GM12878 (cell line): Measurements from ENCODE around the gene F7. TPM values are rescaled to one million over a fixed set of nuclear protein-coding genes. Genes with fewer than 3 reads are reported as not detected.

Experiments used
- ATAC-seq: fragments of 200-7000 bp; cut with Tn5 transposase; 3 replicates; pipeline ENCODE4 v1.9.1; 2020; ENCODE audit warnings: mild to moderate bottlenecking, moderate library complexity
- BruUV-seq: library from RNA; stranded (reverse); fragments of 400-500 nt; replicated peaks from 2 replicates; lab custom pipeline; 2021; lab: Mats Ljungman, UMichigan
- CTCF ChIA-PET: fragments of 300-600 bp; sonication (Branson Sonifier 250); formaldehyde crosslinking; extraction: SDS; loops from one replicate; lab custom pipeline; 2021; ENCODE audit warnings: inconsistent platforms; lab: Yijun Ruan, JAX
- POLR2A ChIA-PET: fragments of 350-600 bp; formaldehyde crosslinking; extraction: SDS; loops from one replicate; lab custom pipeline; 2021; ENCODE audit warnings: inconsistent platforms; lab: Charles Lee
- RAD21 ChIA-PET: fragments of 300-600 bp; sonication (Branson Sonifier 250); formaldehyde crosslinking; loops from one replicate; lab custom pipeline; 2023; ENCODE audit warnings: antibody characterized with exemption; ENCODE audit not compliant: unreplicated experiment; lab: Charles Lee
- SMC1A ChIA-PET: fragments of 300-600 bp; sonication (Branson Sonifier 250); formaldehyde crosslinking; loops from one replicate; lab custom pipeline; 2023; ENCODE audit not compliant: unreplicated experiment, uncharacterized antibody; lab: Charles Lee
- DNase-seq: peaks from one replicate; pipeline ENCODE4 v3.0.0-alpha.2; 2011; ENCODE audit warnings: low read depth, low spot score
- FAIRE-seq: peaks from 3 replicates; lab custom pipeline; 2011; peaks lifted over from hg19 to GRCh38; lab: Jason Lieb, UNC
- H2AFZ ChIP-seq: 2 replicates; pipeline ENCODE4 v1.6.0; 2011; ENCODE audit warnings: low read depth, low read length, control low read depth; ENCODE audit not compliant: control insufficient read depth
- H3K27ac ChIP-seq: 2 replicates; pipeline ENCODE4 v1.5.1; 2011; ENCODE audit warnings: control low read depth; ENCODE audit not compliant: control insufficient read depth, insufficient read depth
- H3K27me3 ChIP-seq, 2 experiments: replicated peaks in 1 of 2; 2 replicates each; pipeline versions ENCODE4 v1.6.0 to v1.6.1; 2011; ENCODE audit warnings: low read length in 1 of 2; ENCODE audit not compliant: control insufficient read depth in 2 of 2, insufficient read depth in 2 of 2
- H3K36me3 ChIP-seq, 2 experiments: 2 replicates each; pipeline ENCODE4 v1.5.1; 2011; ENCODE audit warnings: low read length in 1 of 2; ENCODE audit not compliant: control insufficient read depth in 2 of 2, insufficient read depth in 2 of 2
- H3K4me1 ChIP-seq: 2 replicates; pipeline ENCODE4 v1.6.1; 2011; ENCODE audit warnings: mild to moderate bottlenecking, low read length, moderate library complexity, mixed read lengths; ENCODE audit not compliant: control insufficient read depth, insufficient read depth
- H3K4me2 ChIP-seq: 2 replicates; pipeline ENCODE4 v1.6.0; 2011; ENCODE audit warnings: control low read depth; ENCODE audit not compliant: control insufficient read depth, insufficient read depth
- H3K4me3 ChIP-seq: fragments of 200-600 bp; sonication (generic); 2 replicates; pipeline ENCODE4 v1.5.1; 2016
- H3K79me2 ChIP-seq: 2 replicates; pipeline ENCODE4 v1.6.0; 2011; ENCODE audit warnings: low read length; ENCODE audit not compliant: control insufficient read depth, insufficient read depth
- H3K9ac ChIP-seq: 2 replicates; pipeline ENCODE4 v1.8.0; 2011; ENCODE audit warnings: low read length, control low read depth, mixed read lengths; ENCODE audit not compliant: control insufficient read depth, insufficient read depth
- H3K9me3 ChIP-seq: replicated peaks from 3 replicates; pipeline ENCODE4 v1.5.1; 2011; ENCODE audit warnings: mild to moderate bottlenecking, low read length; ENCODE audit not compliant: control insufficient read depth, insufficient read depth
- H4K20me1 ChIP-seq: 2 replicates; pipeline ENCODE4 v1.6.0; 2011; ENCODE audit not compliant: control insufficient read depth, insufficient read depth
- BCL11A ChIP-seq: IDR thresholded peaks from 2 replicates; pipeline ENCODE4 v1.6.1; 2011; ENCODE audit warnings: low read depth, low read length
- BHLHE40 ChIP-seq, 2 experiments: fragments of 450-650 bp in 1 of 2; IDR thresholded peaks; 2 replicates each; pipeline ENCODE4 v1.6.1; 2011 to 2017; ENCODE audit warnings: low read depth in 2 of 2, borderline replicate concordance in 1 of 2, improper control_type of control experiment in 1 of 2, low read length in 1 of 2, mild to moderate bottlenecking in 1 of 2
- CBFB ChIP-seq: IDR thresholded peaks from 2 replicates; pipeline ENCODE4 v1.6.1; 2016; ENCODE audit warnings: antibody characterized with exemption, low read depth
- KDM1A ChIP-seq: fragments of 200-600 bp; sonication (generic); IDR thresholded peaks from 2 replicates; pipeline ENCODE4 v1.6.1; 2016; ENCODE audit warnings: borderline replicate concordance
- MYC ChIP-seq: IDR thresholded peaks from 2 replicates; pipeline ENCODE4 v1.6.1; 2011; ENCODE audit warnings: mild to moderate bottlenecking, low read length, moderate library complexity, inconsistent platforms; ENCODE audit not compliant: insufficient read depth, insufficient replicate concordance, insufficient read length, severe bottlenecking
- PML ChIP-seq: IDR thresholded peaks from 2 replicates; pipeline ENCODE4 v1.6.1; 2012; ENCODE audit warnings: low read length, inconsistent platforms
- POLR2A ChIP-seq: IDR thresholded peaks from 2 replicates; pipeline ENCODE4 v1.6.1; 2011; ENCODE audit warnings: low read depth, mild to moderate bottlenecking, low read length
- POLR2AphosphoS2 ChIP-seq: IDR thresholded peaks from 2 replicates; pipeline ENCODE4 v1.6.1; 2011; ENCODE audit warnings: low read depth, mild to moderate bottlenecking, low read length, improper control_type of control experiment, moderate library complexity
- RAD51 ChIP-seq: fragments of 450-650 bp; IDR thresholded peaks from 2 replicates; pipeline ENCODE4 v1.6.1; 2016; ENCODE audit warnings: moderate library complexity, mild to moderate bottlenecking, inconsistent platforms
- SREBF2 ChIP-seq: IDR thresholded peaks from 2 replicates; pipeline ENCODE4 v1.6.1; 2012; ENCODE audit warnings: mild to moderate bottlenecking, low read length
- YY1 ChIP-seq: IDR thresholded peaks from 2 replicates; pipeline ENCODE4 v1.6.1; 2011; ENCODE audit warnings: low read depth, mild to moderate bottlenecking, low read length
- ZBED1 ChIP-seq: IDR thresholded peaks from 2 replicates; pipeline ENCODE4 v1.6.1; 2016; ENCODE audit warnings: borderline replicate concordance
- WGBS: methylation state at CpG from one replicate; pipeline ENCODE4 v1.1.6; 2016; ENCODE audit warnings: low lambda C conversion rate; ENCODE audit not compliant: insufficient replicate concordance, insufficient coverage; ENCODE audit errors: missing lambda C conversion rate; 5-methylcytosine and 5-hydroxymethylcytosine counted together
- in situ Hi-C: fragments of 300-500 bp; cut with MboI; formaldehyde crosslinking; loops from 9 replicates; pipeline ENCODE4 v1.14.3; 2018; ENCODE audit warnings: mixed read lengths
- intact Hi-C: fragments of 100-400 bp; cut with micrococcal nuclease; formaldehyde crosslinking; loops from one replicate; pipeline ENCODE4 v1.14.2; 2022; ENCODE audit not compliant: unreplicated experiment
- polyA plus RNA-seq, 11 experiments: library from polyadenylated mRNA; depleted of rRNA in 4 of 11; unstranded in 6 of 11; stranded (reverse) in 5 of 11; fragments of >200 nt; fragmentation: Nextera tagmentation in 4 of 11; fragmentation: Illumina TruSeq in 1 of 11; extraction: Ambion mirVana in 4 of 11; extraction: Trizol in 1 of 11; gene quantifications; 1 replicate in 1 of 11; 2 replicates in 10 of 11; pipeline versions ENCODE4 v1.2.1 to v1.2.3, GENCODE V29; 2011 to 2016; ENCODE audit warnings: inconsistent platforms in 2 of 11, missing spikeins in 2 of 11, low read depth in 1 of 11
- total RNA-seq, 4 experiments: library from RNA; depleted of rRNA in 3 of 4; stranded (reverse); fragments of >200 nt in 3 of 4; fragmentation: Illumina TruSeq in 1 of 4; extraction: Trizol in 1 of 4; gene quantifications; 2 replicates each; pipeline versions ENCODE4 v1.2.1 to v1.2.3, GENCODE V29; 2013 to 2021
- TF ChIP-seq, protein P1 (sequence below): fragments of 450-650 bp; IDR thresholded peaks from 2 replicates; pipeline ENCODE4 v1.6.1; 2017; ENCODE audit warnings: low read depth, mild to moderate bottlenecking, moderate library complexity
- TF ChIP-seq, protein P2 (sequence below): IDR thresholded peaks from 2 replicates; pipeline ENCODE4 v1.6.1; 2011; ENCODE audit warnings: low read depth, mild to moderate bottlenecking, low read length, moderate library complexity, borderline replicate concordance; ENCODE audit errors: extremely low read depth
- TF ChIP-seq, protein P3 (sequence below): fragments of 450-650 bp; IDR thresholded peaks from 2 replicates; pipeline ENCODE4 v1.6.1; 2017; ENCODE audit warnings: mild to moderate bottlenecking, moderate library complexity
- TF ChIP-seq, protein P4 (sequence below): IDR thresholded peaks from 2 replicates; pipeline ENCODE4 v1.6.1; 2011; ENCODE audit warnings: borderline replicate concordance, low read depth, mild to moderate bottlenecking, moderate library complexity, mixed read lengths, low read length; ENCODE audit not compliant: insufficient read depth; ENCODE audit errors: extremely low read length

Gene F7
- total and polyA plus RNA-seq, 10 of the 15 experiments (the other 5 are each of a cell fraction or from before 2014, with no cell fraction given) = not detected

DNA sequence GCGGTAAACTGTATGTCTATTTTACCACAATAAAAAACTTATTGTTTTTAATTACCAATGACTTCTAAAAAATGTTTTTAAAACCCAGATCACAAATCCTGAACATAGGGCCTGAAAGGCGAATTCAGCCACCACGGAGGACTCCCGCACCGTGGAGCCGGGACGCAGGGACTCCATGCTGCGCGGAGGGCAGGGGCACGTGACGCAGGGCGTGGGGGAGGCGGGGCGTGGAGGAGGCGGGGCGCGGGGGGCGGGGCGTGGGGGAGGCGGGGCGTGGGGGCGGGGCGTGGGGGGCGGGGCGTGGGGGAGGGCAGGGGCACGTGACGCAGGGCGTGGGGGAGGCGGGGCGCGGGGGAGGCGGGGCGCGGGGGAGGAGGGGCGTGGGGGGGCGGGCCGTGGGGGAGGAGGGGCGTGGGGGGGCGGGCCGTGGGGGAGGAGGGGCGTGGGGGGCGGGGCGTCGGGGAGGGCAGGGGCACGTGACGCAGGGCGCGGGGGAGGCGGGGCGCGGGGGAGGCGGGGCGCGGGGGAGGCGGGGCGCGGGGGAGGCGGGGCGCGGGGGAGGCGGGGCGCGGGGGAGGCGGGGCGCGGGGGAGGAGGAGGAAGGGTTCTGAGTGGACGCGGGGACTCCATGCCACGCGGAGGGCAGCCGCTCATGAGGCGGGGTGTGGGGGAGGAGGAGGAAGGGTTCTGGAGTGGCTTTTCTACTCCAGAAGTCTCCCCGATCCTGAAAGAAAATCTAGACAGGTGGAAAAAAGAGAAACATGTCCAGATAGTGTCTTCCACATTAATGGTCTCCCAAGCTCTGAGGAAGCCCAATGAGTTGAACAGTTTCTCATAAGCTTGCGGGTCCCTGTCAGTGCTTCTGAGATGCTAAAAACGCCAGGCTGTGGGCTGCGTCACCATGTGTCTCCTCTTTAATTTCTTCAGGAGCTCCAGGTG, 48.5 kb downstream of the F7 start:
- CTCF ChIA-PET = no interaction called here
- peak overlapping the region; percentile 46 for H3K4me3 ChIP-seq
- DNase-seq = peak; percentile 3
- intact Hi-C loops = loop anchor here (5.0 kb wide), 1 partner anchor 53 kb away; the partner anchor contains the start of genes CUL4A and PCID2
- no TSS peak for BruUV-seq
- no peak for FAIRE-seq
- RAD21 ChIA-PET = no interaction called here
- peak overlapping the region; percentile 48; the same call in 1 of the 2 replicates for H3K9ac ChIP-seq
- SMC1A ChIA-PET = no interaction called here
- in situ Hi-C loops = no loop called here
- ATAC-seq = peak; percentile 88
- H3K4me2 ChIP-seq = peak overlapping the region; percentile 78
- POLR2A ChIA-PET = no interaction called here
- H3K4me1 ChIP-seq = peaks cover 8% of the 10 kb centered on the region
- no peaks in the 10 kb centered on the region for H4K20me1 ChIP-seq
- H3K36me3 ChIP-seq = no peaks in the 10 kb centered on the region
- 18% methylated on average over 15 of the region's 76 CpGs for WGBS
- H3K9me3 ChIP-seq = peaks cover 6% of the 10 kb centered on the region; the same call in 1 of the 3 replicates
- H3K79me2 ChIP-seq = no peaks in the 10 kb centered on the region
- H3K27me3 ChIP-seq = peaks cover 0 to 5% of the 10 kb centered on the region in 2 experiments; a peak in 3 of 4 replicates
- no peak overlapping the region for H3K27ac ChIP-seq
- peak overlapping the region; percentile 90 for H2AFZ ChIP-seq
- TF ChIP-seq YY1 (peak; percentile 53; the same call in 1 of the 2 replicates), POLR2AphosphoS2 (no peak), CBFB (no peak), BHLHE40 (IDR thresholded peaks at IDR 0.05; ENCODE audit: borderline replicate concordance in 1 of 2, low read depth in 2 of 2, low read length in 1 of 2) (peak; percentile 80 to 85), RAD51 (peak; percentile 73), PML (no peak), KDM1A (no peak), SREBF2 (no peak), BCL11A (no peak), MYC (no peak), POLR2A (peak; percentile 76), ZBED1 (no peak)
- TF ChIP-seq, protein P1, sequence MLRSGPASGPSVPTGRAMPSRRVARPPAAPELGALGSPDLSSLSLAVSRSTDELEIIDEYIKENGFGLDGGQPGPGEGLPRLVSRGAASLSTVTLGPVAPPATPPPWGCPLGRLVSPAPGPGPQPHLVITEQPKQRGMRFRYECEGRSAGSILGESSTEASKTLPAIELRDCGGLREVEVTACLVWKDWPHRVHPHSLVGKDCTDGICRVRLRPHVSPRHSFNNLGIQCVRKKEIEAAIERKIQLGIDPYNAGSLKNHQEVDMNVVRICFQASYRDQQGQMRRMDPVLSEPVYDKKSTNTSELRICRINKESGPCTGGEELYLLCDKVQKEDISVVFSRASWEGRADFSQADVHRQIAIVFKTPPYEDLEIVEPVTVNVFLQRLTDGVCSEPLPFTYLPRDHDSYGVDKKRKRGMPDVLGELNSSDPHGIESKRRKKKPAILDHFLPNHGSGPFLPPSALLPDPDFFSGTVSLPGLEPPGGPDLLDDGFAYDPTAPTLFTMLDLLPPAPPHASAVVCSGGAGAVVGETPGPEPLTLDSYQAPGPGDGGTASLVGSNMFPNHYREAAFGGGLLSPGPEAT = no peak
- TF ChIP-seq, protein P2, sequence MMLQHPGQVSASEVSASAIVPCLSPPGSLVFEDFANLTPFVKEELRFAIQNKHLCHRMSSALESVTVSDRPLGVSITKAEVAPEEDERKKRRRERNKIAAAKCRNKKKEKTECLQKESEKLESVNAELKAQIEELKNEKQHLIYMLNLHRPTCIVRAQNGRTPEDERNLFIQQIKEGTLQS = peak; percentile 57; the same call in 1 of the 2 replicates
- TF ChIP-seq, protein P3, sequence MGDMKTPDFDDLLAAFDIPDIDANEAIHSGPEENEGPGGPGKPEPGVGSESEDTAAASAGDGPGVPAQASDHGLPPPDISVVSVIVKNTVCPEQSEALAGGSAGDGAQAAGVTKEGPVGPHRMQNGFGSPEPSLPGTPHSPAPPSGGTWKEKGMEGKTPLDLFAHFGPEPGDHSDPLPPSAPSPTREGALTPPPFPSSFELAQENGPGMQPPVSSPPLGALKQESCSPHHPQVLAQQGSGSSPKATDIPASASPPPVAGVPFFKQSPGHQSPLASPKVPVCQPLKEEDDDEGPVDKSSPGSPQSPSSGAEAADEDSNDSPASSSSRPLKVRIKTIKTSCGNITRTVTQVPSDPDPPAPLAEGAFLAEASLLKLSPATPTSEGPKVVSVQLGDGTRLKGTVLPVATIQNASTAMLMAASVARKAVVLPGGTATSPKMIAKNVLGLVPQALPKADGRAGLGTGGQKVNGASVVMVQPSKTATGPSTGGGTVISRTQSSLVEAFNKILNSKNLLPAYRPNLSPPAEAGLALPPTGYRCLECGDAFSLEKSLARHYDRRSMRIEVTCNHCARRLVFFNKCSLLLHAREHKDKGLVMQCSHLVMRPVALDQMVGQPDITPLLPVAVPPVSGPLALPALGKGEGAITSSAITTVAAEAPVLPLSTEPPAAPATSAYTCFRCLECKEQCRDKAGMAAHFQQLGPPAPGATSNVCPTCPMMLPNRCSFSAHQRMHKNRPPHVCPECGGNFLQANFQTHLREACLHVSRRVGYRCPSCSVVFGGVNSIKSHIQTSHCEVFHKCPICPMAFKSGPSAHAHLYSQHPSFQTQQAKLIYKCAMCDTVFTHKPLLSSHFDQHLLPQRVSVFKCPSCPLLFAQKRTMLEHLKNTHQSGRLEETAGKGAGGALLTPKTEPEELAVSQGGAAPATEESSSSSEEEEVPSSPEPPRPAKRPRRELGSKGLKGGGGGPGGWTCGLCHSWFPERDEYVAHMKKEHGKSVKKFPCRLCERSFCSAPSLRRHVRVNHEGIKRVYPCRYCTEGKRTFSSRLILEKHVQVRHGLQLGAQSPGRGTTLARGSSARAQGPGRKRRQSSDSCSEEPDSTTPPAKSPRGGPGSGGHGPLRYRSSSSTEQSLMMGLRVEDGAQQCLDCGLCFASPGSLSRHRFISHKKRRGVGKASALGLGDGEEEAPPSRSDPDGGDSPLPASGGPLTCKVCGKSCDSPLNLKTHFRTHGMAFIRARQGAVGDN = no peak
- TF ChIP-seq, protein P4, sequence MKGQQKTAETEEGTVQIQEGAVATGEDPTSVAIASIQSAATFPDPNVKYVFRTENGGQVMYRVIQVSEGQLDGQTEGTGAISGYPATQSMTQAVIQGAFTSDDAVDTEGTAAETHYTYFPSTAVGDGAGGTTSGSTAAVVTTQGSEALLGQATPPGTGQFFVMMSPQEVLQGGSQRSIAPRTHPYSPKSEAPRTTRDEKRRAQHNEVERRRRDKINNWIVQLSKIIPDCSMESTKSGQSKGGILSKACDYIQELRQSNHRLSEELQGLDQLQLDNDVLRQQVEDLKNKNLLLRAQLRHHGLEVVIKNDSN = peak; percentile 86
